Panc1 (cell line): ENCODE results near the gene FOXR1. TPM values are rescaled to one million over a fixed set of nuclear protein-coding genes. Genes with fewer than 3 reads are reported as not detected.

ENCODE experiments used
- ATAC-seq: fragments of 200-7000 bp; cut with Tn5 transposase; 2 replicates; pipeline ENCODE4 v1.9.1; 2020; ENCODE audit warnings: mild to moderate bottlenecking, moderate library complexity
- BruUV-seq: library from RNA; stranded (reverse); fragments of 400-500 nt; replicated peaks from 2 replicates; lab custom pipeline; 2021; lab: Mats Ljungman, UMichigan
- CTCF ChIA-PET: fragments of 300-600 bp; sonication (Branson Sonifier 250); formaldehyde crosslinking; loops from one replicate; lab custom pipeline; 2022; ENCODE audit warnings: antibody characterized with exemption; lab: Charles Lee
- POLR2A ChIA-PET: fragments of 300-600 bp; sonication (Branson Sonifier 250); formaldehyde crosslinking; loops from one replicate; lab custom pipeline; 2022; ENCODE audit warnings: antibody characterized with exemption; lab: Charles Lee
- DNase-seq: peaks from one replicate; pipeline ENCODE4 v3.0.0-alpha.2; 2010; ENCODE audit warnings: low read depth, low spot score
- H3K27ac ChIP-seq: 2 replicates; pipeline ENCODE4 v1.5.1; 2011; ENCODE audit warnings: mild to moderate bottlenecking, low read length, inconsistent platforms
- H3K27me3 ChIP-seq: fragments of 200-500 bp; sonication (Bioruptor generic); 2 replicates; pipeline ENCODE4 v1.6.0; 2014; ENCODE audit warnings: low read length, inconsistent platforms; ENCODE audit not compliant: control insufficient read depth, insufficient read depth
- H3K36me3 ChIP-seq: fragments of 200-500 bp; sonication (Bioruptor generic); 2 replicates; pipeline ENCODE4 v1.5.1; 2014; ENCODE audit warnings: inconsistent platforms, mild to moderate bottlenecking, low read length, moderate library complexity; ENCODE audit not compliant: control insufficient read depth, insufficient read depth
- H3K4me1 ChIP-seq: 2 replicates; pipeline ENCODE4 v1.5.1; 2011; ENCODE audit warnings: inconsistent platforms, mild to moderate bottlenecking, low read length, moderate library complexity; ENCODE audit not compliant: control insufficient read depth, insufficient read depth
- H3K4me3 ChIP-seq, 2 experiments: 2 replicates each; pipeline ENCODE4 v1.5.1; 2011 to 2012; ENCODE audit warnings: low read depth in 2 of 2, low read length in 2 of 2, mild to moderate bottlenecking in 2 of 2, inconsistent platforms in 1 of 2, moderate library complexity in 1 of 2
- H3K9me3 ChIP-seq: fragments of 200-500 bp; sonication (Bioruptor generic); 2 replicates; pipeline ENCODE4 v1.5.1; 2014; ENCODE audit warnings: low read depth, mild to moderate bottlenecking, inconsistent platforms, low read length, moderate library complexity; ENCODE audit not compliant: control insufficient read depth, insufficient read depth
- CTCF ChIP-seq: fragments of 450-650 bp; IDR thresholded peaks from 2 replicates; pipeline ENCODE4 v1.5.1; 2017; ENCODE audit warnings: mild to moderate bottlenecking
- POLR2AphosphoS5 ChIP-seq: IDR thresholded peaks from 2 replicates; pipeline ENCODE4 v1.6.1; 2012; ENCODE audit warnings: mild to moderate bottlenecking, low read depth, low read length, moderate library complexity
- REST ChIP-seq, 2 experiments: IDR thresholded peaks; 2 replicates each; pipeline ENCODE4 v1.6.1; 2011 to 2012; ENCODE audit warnings: low read depth in 2 of 2, control low read depth in 1 of 2, low read length in 1 of 2, mild to moderate bottlenecking in 1 of 2, moderate library complexity in 1 of 2; ENCODE audit not compliant: insufficient read depth in 1 of 2
- SIN3A ChIP-seq: IDR thresholded peaks from 2 replicates; pipeline ENCODE4 v1.6.1; 2012; ENCODE audit warnings: low read depth, mild to moderate bottlenecking, low read length, moderate library complexity, borderline replicate concordance; ENCODE audit not compliant: insufficient read depth
- TCF7L2 ChIP-seq: IDR thresholded peaks from 2 replicates; pipeline ENCODE4 v1.6.1; 2011; ENCODE audit warnings: mild to moderate bottlenecking, low read depth, low read length, inconsistent platforms
- in situ Hi-C: cut with HindIII; loops from 2 replicates; pipeline ENCODE4 v1.10.0; 2016; ENCODE audit warnings: low sequenced_read_pairs, low pct_unique_long_range_greater_than_20kb
- intact Hi-C: fragments of 100-400 bp; cut with micrococcal nuclease; formaldehyde crosslinking; loops from one replicate; pipeline ENCODE4 v1.10.0; 2022; ENCODE audit not compliant: unreplicated experiment
- total RNA-seq: library from RNA; stranded (reverse); gene quantifications from one replicate; pipeline ENCODE4 v1.2.1, GENCODE V29; 2021; ENCODE audit not compliant: unreplicated experiment

FOXR1 gene
- total RNA-seq, 1 experiment from 2014 or later, result not detected

DNA sequence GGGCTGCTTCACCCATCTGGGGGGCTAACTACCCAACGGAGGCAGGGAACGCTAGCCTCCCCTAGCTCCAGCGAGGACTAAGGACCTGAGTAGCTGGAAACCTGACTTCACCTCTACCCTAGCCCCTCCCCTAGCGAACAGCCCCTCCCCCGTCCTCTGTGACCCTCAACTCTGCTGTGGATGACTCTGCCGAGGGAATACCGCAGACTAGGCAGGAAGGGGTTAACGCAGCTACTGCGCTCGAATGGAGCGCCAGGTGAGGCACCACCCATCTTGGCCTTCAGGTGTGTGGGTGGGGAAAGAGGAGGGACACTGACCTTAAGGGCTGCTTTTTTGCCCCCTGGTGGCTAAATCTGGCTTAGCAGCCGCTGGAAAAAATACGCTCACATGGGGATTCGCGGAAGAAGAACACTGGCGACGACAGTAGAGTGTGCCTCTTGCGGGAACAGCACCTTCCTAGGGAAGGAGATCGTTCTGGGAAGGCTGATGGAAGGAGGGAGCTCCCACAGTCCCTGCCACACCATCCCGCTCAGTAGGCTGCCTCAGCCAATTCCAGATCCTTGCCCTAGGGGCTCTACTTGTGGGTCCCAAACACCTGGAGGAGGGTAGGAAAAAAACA lies 41.4 kb upstream of the FOXR1 start:
- CTCF ChIA-PET, result interaction anchor here (0.5 to 1.4 kb wide), 11 partner anchors 18 to 1791 kb away, joined by 3 to 11 read pairs (median 4); no protein-coding TSS in a partner anchor
- Histone ChIP-seq H3K36me3 (no peaks in the 10 kb centered on the region), H3K27me3 (no peaks in the 10 kb centered on the region), H3K27ac (peak overlapping the region; percentile 97), H3K4me1 (peaks cover 25% of the 10 kb centered on the region), H3K9me3 (no peaks in the 10 kb centered on the region), H3K4me3 (peak overlapping the region; percentile 68 to 72)
- TF ChIP-seq POLR2AphosphoS5, result peak; percentile 10; the same call in 1 of the 2 replicates
- peak; percentile 98 for TF ChIP-seq CTCF
- no peak for TF ChIP-seq TCF7L2
- no peak; the same call in 1 of the 2 replicates for TF ChIP-seq SIN3A
- TF ChIP-seq REST (IDR thresholded peaks at IDR 0.05; ENCODE audit: insufficient read depth in 1 of 2, low read depth in 2 of 2, low read length in 1 of 2), result 0 out of 4 replicates have a peak, but pooled peaks of 1 of the 2 experiments have one; percentile 19
- ATAC-seq (peak; percentile 14), DNase-seq (peak; percentile 86)
- in situ Hi-C loops (no loop called here), intact Hi-C loops (loop anchor here (5.0 kb wide), 1 partner anchor 33 kb away; no protein-coding TSS in a partner anchor)
- POLR2A ChIA-PET, result interaction anchor here (0.7 to 1.0 kb wide), 2 partner anchors 20 to 79 kb away, joined by 3 to 5 read pairs; no protein-coding TSS in a partner anchor
- no TSS peak for BruUV-seq

GRCh38 chr11:118931571-118931970 lies 40.0 kb upstream of the FOXR1 start:
- no peak for DNase-seq
- no TSS peak for BruUV-seq
- intact Hi-C loops, result loop anchor here (5.0 kb wide), 1 partner anchor 34 kb away; no protein-coding TSS in a partner anchor
- ATAC-seq, result no peak
- Histone ChIP-seq H3K9me3 (no peaks in the 10 kb centered on the region), H3K27ac (no peak overlapping the region), H3K4me3 (no peak overlapping the region), H3K36me3 (no peaks in the 10 kb centered on the region), H3K27me3 (no peaks in the 10 kb centered on the region), H3K4me1 (peaks cover 24% of the 10 kb centered on the region)
- in situ Hi-C loops, result no loop called here
- ChIA-PET POLR2A (interaction anchor here (0.7 kb wide), 1 partner anchor 268 kb away, joined by 5 read pairs; no protein-coding TSS in a partner anchor), CTCF (no interaction called here)
- TF ChIP-seq REST (IDR thresholded peaks at IDR 0.05; ENCODE audit: insufficient read depth in 1 of 2, low read depth in 2 of 2, low read length in 1 of 2) (no peak), POLR2AphosphoS5 (no peak), CTCF (no peak), TCF7L2 (no peak), SIN3A (no peak)
